HG02642 (cell line): ENCODE measurements around the gene CCDC43.

Experiments used
- ATAC-seq: cut with Tn5 transposase; IDR thresholded peaks from one replicate; pipeline ENCODE4 v1.9.1; 2021; ENCODE audit warnings: mild to moderate bottlenecking; ENCODE audit not compliant: unreplicated experiment, poor library complexity

Gene CCDC43

GRCh38 chr17:44628243-44629188 lies 61.1 kb downstream of the CCDC43 start:
- ATAC-seq: no peak

DNA sequence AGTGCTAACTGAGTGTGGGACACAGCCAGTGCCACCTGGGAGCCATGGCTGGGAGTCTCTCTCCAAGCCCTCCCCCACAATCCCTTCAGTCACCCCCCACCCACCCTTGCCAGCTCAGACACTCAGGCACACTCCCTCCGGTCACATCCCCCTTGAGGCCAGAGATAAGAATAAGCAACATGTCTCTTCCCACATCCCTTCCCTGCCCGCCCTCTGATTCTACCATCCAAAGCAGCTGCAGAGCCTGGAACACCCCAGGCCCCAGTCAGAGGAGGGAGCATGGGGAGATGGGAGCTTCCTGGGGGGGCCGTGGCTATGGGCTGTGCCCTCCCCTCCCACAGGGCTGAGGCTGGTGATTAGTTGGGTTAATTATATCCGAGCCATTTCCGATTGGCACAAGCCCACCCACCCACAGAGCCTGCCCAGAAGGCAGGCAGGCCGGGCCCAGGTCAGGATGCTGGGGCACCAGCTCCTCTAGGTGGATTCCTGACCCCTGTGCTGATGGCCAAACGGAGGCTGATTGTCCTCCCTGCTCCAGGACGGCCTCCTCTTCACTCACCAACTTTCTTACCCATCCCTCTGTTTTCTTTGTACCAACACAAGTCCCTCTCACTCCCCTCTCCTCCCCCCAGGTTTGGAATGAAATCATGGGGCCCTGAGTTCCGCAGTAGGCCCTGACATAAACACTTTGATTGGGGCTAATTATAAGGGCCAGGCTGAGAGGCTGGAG lies 61.9 kb downstream of the CCDC43 start:
- no peak for ATAC-seq
